Omental fat pad (tissue), 4 donors: ENCODE measurements around the gene ALKBH6. TPM values are rescaled to one million over a fixed set of nuclear protein-coding genes. Genes with fewer than 3 reads are reported as not detected.
"Not testable (repeated sequence)": the region's sequence is repeated elsewhere in the genome, so short reads cannot be mapped to it uniquely, and the experiment has no call there.

Experiments used
- ATAC-seq: fragments of 150-250 bp; one replicate; pipeline ENCODE4 v1.9.1; 2016; ENCODE audit warnings: mild to moderate bottlenecking, moderate library complexity; ENCODE audit not compliant: low FRiP score
- DNase-seq: peaks from one replicate; pipeline ENCODE4 v3.0.0-alpha.2; 2019; ENCODE audit warnings: low spot score
- total RNA-seq, 4 donors: library from RNA; depleted of rRNA; stranded (reverse); fragments of >200 nt; gene quantifications; one replicate each; pipeline ENCODE4 v1.1.0, GENCODE V29; 2016
- TF ChIP-seq, protein P1 (sequence below), 3 donors: fragments of 450-650 bp; IDR thresholded peaks; one replicate each; pipeline ENCODE4 v1.5.1; 2016 to 2017; ENCODE audit warnings: antibody characterized with exemption in 3 of 3, mild to moderate bottlenecking in 3 of 3, moderate library complexity in 2 of 3

ALKBH6 gene
- total RNA-seq, 4 donors from 2014 or later, result 13.6 to 21.8 (median 16.1) TPM

GRCh38 chr19:35986111-35986510 is 27.9 kb downstream of the ALKBH6 start:
- no peak for DNase-seq
- TF ChIP-seq, protein P1, sequence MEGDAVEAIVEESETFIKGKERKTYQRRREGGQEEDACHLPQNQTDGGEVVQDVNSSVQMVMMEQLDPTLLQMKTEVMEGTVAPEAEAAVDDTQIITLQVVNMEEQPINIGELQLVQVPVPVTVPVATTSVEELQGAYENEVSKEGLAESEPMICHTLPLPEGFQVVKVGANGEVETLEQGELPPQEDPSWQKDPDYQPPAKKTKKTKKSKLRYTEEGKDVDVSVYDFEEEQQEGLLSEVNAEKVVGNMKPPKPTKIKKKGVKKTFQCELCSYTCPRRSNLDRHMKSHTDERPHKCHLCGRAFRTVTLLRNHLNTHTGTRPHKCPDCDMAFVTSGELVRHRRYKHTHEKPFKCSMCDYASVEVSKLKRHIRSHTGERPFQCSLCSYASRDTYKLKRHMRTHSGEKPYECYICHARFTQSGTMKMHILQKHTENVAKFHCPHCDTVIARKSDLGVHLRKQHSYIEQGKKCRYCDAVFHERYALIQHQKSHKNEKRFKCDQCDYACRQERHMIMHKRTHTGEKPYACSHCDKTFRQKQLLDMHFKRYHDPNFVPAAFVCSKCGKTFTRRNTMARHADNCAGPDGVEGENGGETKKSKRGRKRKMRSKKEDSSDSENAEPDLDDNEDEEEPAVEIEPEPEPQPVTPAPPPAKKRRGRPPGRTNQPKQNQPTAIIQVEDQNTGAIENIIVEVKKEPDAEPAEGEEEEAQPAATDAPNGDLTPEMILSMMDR (IDR thresholded peaks at IDR 0.05), result no peak
- ATAC-seq, result no peak

DNA sequence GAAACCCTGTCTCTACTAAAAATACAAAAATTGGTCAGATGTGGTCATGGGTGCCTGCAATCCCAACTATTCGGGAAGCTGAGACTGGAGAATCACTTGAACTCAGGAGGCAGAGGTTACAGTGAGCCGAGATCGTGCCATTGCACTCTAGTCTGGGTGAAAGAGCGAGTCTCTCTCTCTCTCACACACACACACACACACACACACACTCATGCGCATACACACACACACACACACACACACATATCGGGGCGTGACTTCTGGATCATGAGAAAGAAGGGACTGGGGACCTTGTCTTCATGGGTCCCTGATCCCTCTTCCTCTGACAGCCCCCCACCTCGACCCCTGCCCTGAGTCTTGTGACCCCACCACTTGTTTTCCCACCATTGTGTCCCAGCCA is 30.8 kb downstream of the ALKBH6 start:
- no peak for ATAC-seq
- DNase-seq, result no peak
- TF ChIP-seq, protein P1 (IDR thresholded peaks at IDR 0.05), result no peak

DNA sequence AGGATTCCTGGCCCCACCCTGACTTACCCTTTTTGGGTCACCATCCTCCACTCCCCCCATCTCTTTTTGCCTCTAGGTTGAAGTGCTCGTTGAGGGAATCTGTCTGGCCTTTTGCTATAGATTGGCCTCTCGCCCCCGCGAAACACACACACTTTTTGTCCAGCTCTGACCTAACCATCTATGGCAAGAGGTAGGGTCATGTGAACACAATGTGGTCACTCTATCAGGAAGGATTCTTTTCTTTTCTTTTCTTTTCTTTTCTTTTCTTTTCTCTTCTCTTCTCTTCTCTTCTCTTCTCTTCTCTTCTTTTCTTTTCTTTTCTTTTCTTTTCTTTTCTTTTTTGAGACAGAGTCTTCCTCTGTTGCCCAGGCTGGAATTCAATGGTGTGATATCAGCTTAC is 33.0 kb downstream of the ALKBH6 start:
- not testable (repeated sequence) for DNase-seq, ATAC-seq

DNA sequence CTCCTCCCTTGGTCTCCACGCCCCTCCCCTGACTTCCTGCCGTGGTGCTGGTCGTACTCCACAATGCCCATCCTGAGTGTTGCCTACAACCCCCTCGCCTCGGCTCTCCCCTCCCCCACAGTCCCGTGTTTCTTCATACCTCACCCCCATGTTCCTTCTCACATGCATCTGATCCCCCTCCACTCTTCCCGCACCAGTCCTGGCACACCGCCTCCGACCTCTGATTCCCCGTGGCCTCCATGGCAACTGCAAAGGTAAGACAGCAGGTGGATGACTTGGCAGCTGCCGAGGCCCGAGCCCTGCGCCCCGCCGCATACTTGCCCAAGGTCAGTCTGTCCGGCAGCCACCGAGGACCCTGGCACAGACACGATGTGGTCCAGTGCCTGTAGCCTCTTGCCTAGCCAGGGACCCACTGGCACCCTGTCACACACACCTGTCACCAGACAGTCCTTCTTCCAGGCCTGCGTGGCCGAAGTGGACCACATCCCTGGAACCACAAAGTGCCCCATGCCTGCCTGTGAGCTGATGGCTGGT is 35.1 kb downstream of the ALKBH6 start:
- TF ChIP-seq, protein P1 (IDR thresholded peaks at IDR 0.05), result no peak
- DNase-seq, result no peak
- ATAC-seq, result no peak

DNA sequence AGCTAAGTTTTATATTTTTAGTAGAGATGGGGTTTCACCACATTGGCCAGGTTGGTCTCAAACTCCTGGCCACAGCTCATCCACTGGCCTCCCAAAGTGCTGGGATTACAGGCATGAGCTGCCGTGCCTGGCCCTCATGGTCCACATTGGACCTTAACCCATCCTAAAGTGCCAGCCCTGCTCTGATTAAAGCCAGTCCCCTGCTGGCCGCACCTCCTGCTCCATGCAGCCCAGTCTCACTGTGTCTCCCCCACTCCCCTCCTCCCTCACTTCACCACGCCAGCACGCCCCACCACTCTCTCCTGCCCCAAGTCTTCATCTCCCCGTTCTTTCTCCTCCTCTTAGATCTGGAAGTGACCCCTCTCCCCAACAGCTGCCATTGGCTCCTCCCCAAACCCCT is 35.7 kb downstream of the ALKBH6 start:
- TF ChIP-seq, protein P1 (IDR thresholded peaks at IDR 0.05), result no peak
- DNase-seq, result no peak
- no peak for ATAC-seq

- DNase-seq (no peak), ATAC-seq (no peak)
- TF ChIP-seq, protein P1 (IDR thresholded peaks at IDR 0.05), result no peak
Observed at GRCh38 chr19:35977446-35978222, 36.4 kb downstream of the ALKBH6 start.

DNA sequence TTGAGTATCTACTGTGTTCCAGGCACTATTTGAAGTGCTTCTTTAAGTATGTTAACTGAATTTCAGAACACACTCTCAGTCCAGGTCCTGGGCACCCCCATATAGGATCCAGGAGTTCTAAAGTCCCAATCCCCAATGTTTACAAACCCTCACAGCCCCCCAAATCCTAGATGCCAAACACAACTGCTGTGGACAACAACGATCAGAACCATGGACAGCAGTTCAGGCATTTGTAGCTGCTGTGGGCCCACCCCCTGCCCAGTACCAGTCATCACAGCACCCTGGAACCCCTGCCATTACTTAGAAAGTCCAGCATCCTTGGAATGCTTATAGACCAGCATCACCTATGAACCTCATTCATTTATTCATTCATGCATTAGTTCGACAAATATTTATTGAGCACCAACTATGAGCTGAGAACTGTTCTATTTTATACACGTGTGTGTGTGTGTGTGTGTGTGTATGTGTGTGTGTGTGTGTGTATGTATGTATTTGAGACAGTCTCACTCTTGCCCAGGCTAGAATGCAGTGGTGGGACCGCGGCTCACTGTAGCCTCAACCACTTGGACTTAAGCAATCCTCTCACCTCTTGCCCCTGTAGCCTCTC is 38.3 kb downstream of the ALKBH6 start:
- DNase-seq (no peak), ATAC-seq (no peak)
- TF ChIP-seq, protein P1 (IDR thresholded peaks at IDR 0.05), result no peak
